GM23338 (cell line): ENCODE data around the gene KLHDC1.

Source experiments
- CREB1 ChIP-seq: fragments of 250-450 bp; sonication (Bioruptor Pico); IDR thresholded peaks from 2 replicates; pipeline ENCODE4 v1.5.0; 2020; ENCODE audit warnings: low read depth, mild to moderate bottlenecking, moderate library complexity
- CTCF ChIP-seq, 2 experiments: fragments of 200-600 bp in 1 of 2; sonication (generic) in 1 of 2; conservative IDR thresholded peaks; 2 replicates each; pipeline versions ENCODE4 v1.5.1 to v1.6.1; 2016 to 2017; ENCODE audit warnings: antibody characterized with exemption in 2 of 2, low read depth in 2 of 2, mild to moderate bottlenecking in 2 of 2, moderate library complexity in 1 of 2
- ETS1 ChIP-seq: IDR thresholded peaks from 2 replicates; pipeline ENCODE4 v1.6.1; 2016; ENCODE audit warnings: antibody characterized with exemption
- EZH2 ChIP-seq: fragments of 200-600 bp; sonication (generic); IDR thresholded peaks from one replicate; pipeline ENCODE4 v1.8.0; 2017; ENCODE audit warnings: antibody characterized with exemption, mild to moderate bottlenecking, low read depth; ENCODE audit not compliant: unreplicated experiment
- EZH2phosphoT487 ChIP-seq: fragments of 200-600 bp; sonication (generic); IDR thresholded peaks from one replicate; pipeline ENCODE4 v1.8.1; 2018; ENCODE audit warnings: antibody characterized with exemption; ENCODE audit not compliant: unreplicated experiment
- JUNB ChIP-seq: IDR thresholded peaks from one replicate; pipeline ENCODE4 v1.6.1; 2016; ENCODE audit warnings: antibody characterized with exemption; ENCODE audit not compliant: unreplicated experiment
- POLR2AphosphoS5 ChIP-seq: IDR thresholded peaks from 2 replicates; pipeline ENCODE4 v1.6.1; 2016; ENCODE audit warnings: antibody characterized with exemption, low read depth
- REST ChIP-seq: IDR thresholded peaks from one replicate; pipeline ENCODE4 v1.6.1; 2018; ENCODE audit warnings: antibody characterized with exemption; ENCODE audit not compliant: unreplicated experiment
- STAT1 ChIP-seq: IDR thresholded peaks from one replicate; pipeline ENCODE4 v1.6.1; 2016; ENCODE audit warnings: antibody characterized with exemption; ENCODE audit not compliant: unreplicated experiment
- ZNF114 ChIP-seq: fragments of 250-450 bp; sonication (Bioruptor Pico); IDR thresholded peaks from 2 replicates; pipeline ENCODE4 v1.5.0; 2020; ENCODE audit warnings: mild to moderate bottlenecking, moderate library complexity
- ZNF331 ChIP-seq: fragments of 250-450 bp; sonication (Bioruptor Pico); IDR thresholded peaks from 2 replicates; pipeline ENCODE4 v1.5.0; 2020; ENCODE audit warnings: low read depth, mild to moderate bottlenecking, moderate library complexity
- ZNF462 ChIP-seq: fragments of 250-450 bp; sonication (Bioruptor Pico); IDR thresholded peaks from 2 replicates; pipeline ENCODE4 v1.5.0; 2020; ENCODE audit warnings: mild to moderate bottlenecking, moderate library complexity

GRCh38 chr14:49659526-49660455 lies 33.1 kb upstream of the KLHDC1 start:
- TF ChIP-seq CTCF (conservative IDR thresholded peaks at IDR 0.05; ENCODE audit: low read depth in 2 of 2): no peak
- TF ChIP-seq POLR2AphosphoS5: no peak
- TF ChIP-seq EZH2: no peak
- TF ChIP-seq EZH2phosphoT487: no peak
- no peak for TF ChIP-seq REST
- TF ChIP-seq ZNF114 (CRISPR knock-in tag): no peak
- no peak for TF ChIP-seq ZNF331 (CRISPR knock-in tag)
- TF ChIP-seq ZNF462 (CRISPR knock-in tag): no peak
- no peak for TF ChIP-seq JUNB
- TF ChIP-seq ETS1: no peak
- TF ChIP-seq CREB1: no peak
- TF ChIP-seq STAT1: no peak
